SK-N-SH (cell line): ENCODE measurements around the gene ARHGEF7. TPM values are rescaled to one million over a fixed set of nuclear protein-coding genes. Genes with fewer than 3 reads are reported as not detected.

Source experiments
- CTCF ChIA-PET: fragments of 300-600, 350-600 bp; formaldehyde crosslinking; extraction: SDS; loops from one replicate; lab custom pipeline; 2021; lab: Yijun Ruan, JAX
- POLR2A ChIA-PET: fragments of 350-600 bp; sonication (Branson Sonifier 250); formaldehyde crosslinking; extraction: SDS; loops from one replicate; lab custom pipeline; 2020; ENCODE audit warnings: antibody characterized with exemption, inconsistent platforms; lab: Yijun Ruan, JAX
- DNase-seq: peaks from one replicate; pipeline ENCODE4 v3.0.0; 2012
- H2AFZ ChIP-seq: fragments of 200-600 bp; sonication (generic); 2 replicates; pipeline ENCODE4 v1.8.1; 2016; ENCODE audit warnings: antibody characterized with exemption, mild to moderate bottlenecking, low read depth
- H3F3A ChIP-seq: fragments of 200-600 bp; sonication (generic); replicated peaks from 2 replicates; pipeline ENCODE3; 2016; ENCODE audit warnings: antibody characterized with exemption, mild to moderate bottlenecking; ENCODE audit not compliant: insufficient read depth
- H3K27ac ChIP-seq, 2 experiments: fragments of 200-500 bp in 1 of 2; fragments of 200-600 bp in 1 of 2; sonication (Bioruptor generic) in 1 of 2; sonication (generic), shearing (Covaris generic) in 1 of 2; 2 replicates each; pipeline versions ENCODE4 v1.5.1 to v1.6.1; 2014 to 2016; ENCODE audit warnings: low read depth in 2 of 2, inconsistent platforms in 1 of 2, low read length in 1 of 2, mild to moderate bottlenecking in 1 of 2, mixed read lengths in 1 of 2
- H3K27me3 ChIP-seq: fragments of 200-600 bp; sonication (generic), shearing (Covaris generic); 2 replicates; pipeline ENCODE4 v1.6.1; 2016; ENCODE audit warnings: mixed run types; ENCODE audit not compliant: insufficient read depth
- H3K36me3 ChIP-seq, 2 experiments: fragments of 200-500 bp in 1 of 2; fragments of 200-600 bp in 1 of 2; sonication (Bioruptor generic) in 1 of 2; sonication (generic) in 1 of 2; replicated peaks in 1 of 2; 2 replicates each; pipeline versions ENCODE3 to v1.5.1; 2014 to 2016; ENCODE audit warnings: low read length in 1 of 2, mild to moderate bottlenecking in 1 of 2; ENCODE audit not compliant: insufficient read depth in 2 of 2, control insufficient read depth in 1 of 2
- H3K4me1 ChIP-seq, 2 experiments: fragments of 200-500 bp in 1 of 2; fragments of 200-600 bp in 1 of 2; sonication (Bioruptor generic) in 1 of 2; sonication (generic), shearing (Covaris generic) in 1 of 2; 2 replicates each; pipeline versions ENCODE4 v1.5.1 to v1.6.1; 2014 to 2016; ENCODE audit warnings: low read depth in 1 of 2, low read length in 1 of 2, mixed run types in 1 of 2; ENCODE audit not compliant: insufficient read depth in 2 of 2, control insufficient read depth in 1 of 2
- H3K4me2 ChIP-seq: fragments of 200-600 bp; sonication (generic), shearing (Covaris generic); 2 replicates; pipeline ENCODE4 v1.6.1; 2017; ENCODE audit warnings: mixed run types
- H3K4me3 ChIP-seq, 2 experiments: fragments of 200-500 bp in 1 of 2; fragments of 200-600 bp in 1 of 2; sonication (Bioruptor generic) in 1 of 2; sonication (generic), shearing (Covaris generic) in 1 of 2; 2 replicates each; pipeline versions ENCODE4 v1.5.1 to v1.8.1; 2014 to 2016; ENCODE audit warnings: low read depth in 2 of 2, inconsistent platforms in 1 of 2, low read length in 1 of 2, mild to moderate bottlenecking in 1 of 2, mixed read lengths in 1 of 2, moderate library complexity in 1 of 2
- H3K79me2 ChIP-seq: fragments of 200-600 bp; sonication (generic); 2 replicates; pipeline ENCODE4 v1.8.1; 2017; ENCODE audit warnings: mild to moderate bottlenecking; ENCODE audit not compliant: insufficient read depth
- H3K9ac ChIP-seq: fragments of 200-600 bp; sonication (generic); 2 replicates; pipeline ENCODE4 v1.6.1; 2017; ENCODE audit warnings: mixed run types
- H3K9me2 ChIP-seq: fragments of 200-600 bp; sonication (generic); 2 replicates; pipeline ENCODE4 v1.6.1; 2017; ENCODE audit warnings: mixed run types
- H3K9me3 ChIP-seq: fragments of 200-600 bp; sonication (generic); 2 replicates; pipeline ENCODE4 v1.6.1; 2017; ENCODE audit warnings: mixed run types, mild to moderate bottlenecking, moderate library complexity
- H4K20me1 ChIP-seq: fragments of 200-600 bp; sonication (generic); 2 replicates; pipeline ENCODE4 v1.6.1; 2017; ENCODE audit warnings: mild to moderate bottlenecking, mixed run types; ENCODE audit not compliant: insufficient read depth
- ELF1 ChIP-seq: IDR thresholded peaks from 2 replicates; pipeline ENCODE4 v1.4.0; 2012
- FOXJ3 ChIP-seq: sonication (generic); formaldehyde crosslinking; IDR thresholded peaks from 2 replicates; pipeline ENCODE4 v1.5.1; 2020; ENCODE audit warnings: mild to moderate bottlenecking, missing genetic modification reagents
- FOXM1 ChIP-seq: IDR thresholded peaks from 2 replicates; pipeline ENCODE4 v1.4.0; 2012; ENCODE audit warnings: low read depth, mild to moderate bottlenecking
- GABPA ChIP-seq: IDR thresholded peaks from 2 replicates; pipeline ENCODE4 v1.4.0; 2012; ENCODE audit warnings: low read depth, mild to moderate bottlenecking
- GATA2 ChIP-seq: sonication (generic); formaldehyde crosslinking; IDR thresholded peaks from 2 replicates; pipeline ENCODE4 v1.5.0; 2020; ENCODE audit warnings: mild to moderate bottlenecking, missing genetic modification reagents
- JUND ChIP-seq: IDR thresholded peaks from 2 replicates; pipeline ENCODE4 v1.4.0; 2012
- MEF2A ChIP-seq: IDR thresholded peaks from 2 replicates; pipeline ENCODE4 v1.4.0; 2012; ENCODE audit warnings: low read depth, borderline replicate concordance
- MXI1 ChIP-seq: IDR thresholded peaks from 2 replicates; pipeline ENCODE4 v1.6.1; 2012; ENCODE audit warnings: mild to moderate bottlenecking, low read depth, low read length, improper control_type of control experiment
- NRF1 ChIP-seq: IDR thresholded peaks from 2 replicates; pipeline ENCODE4 v1.6.1; 2012; ENCODE audit warnings: low read depth, mild to moderate bottlenecking, low read length
- POLR2AphosphoS5 ChIP-seq: IDR thresholded peaks from 2 replicates; pipeline ENCODE4 v1.6.1; 2012; ENCODE audit warnings: low read depth, low read length
- RCOR1 ChIP-seq: fragments of 150-350 bp; IDR thresholded peaks from 2 replicates; pipeline ENCODE4 v1.6.1; 2017; ENCODE audit warnings: antibody characterized with exemption, low read length
- RXRA ChIP-seq: IDR thresholded peaks from 2 replicates; pipeline ENCODE4 v1.4.0; 2012; ENCODE audit warnings: low read depth, mild to moderate bottlenecking, borderline replicate concordance
- SIN3A ChIP-seq: IDR thresholded peaks from 2 replicates; pipeline ENCODE4 v1.6.1; 2012; ENCODE audit warnings: low read depth, mild to moderate bottlenecking, low read length, moderate library complexity, borderline replicate concordance
- SMC3 ChIP-seq: IDR thresholded peaks from 2 replicates; pipeline ENCODE4 v1.6.1; 2012; ENCODE audit warnings: low read depth, low read length, improper control_type of control experiment
- TAF1 ChIP-seq: IDR thresholded peaks from 2 replicates; pipeline ENCODE4 v1.6.1; 2012; ENCODE audit warnings: low read depth, mild to moderate bottlenecking, low read length, moderate library complexity, borderline replicate concordance
- TCF12 ChIP-seq: IDR thresholded peaks from 2 replicates; pipeline ENCODE4 v1.4.0; 2012
- ZBTB33 ChIP-seq: IDR thresholded peaks from 2 replicates; pipeline ENCODE4 v1.4.0; 2012; ENCODE audit warnings: low read depth, borderline replicate concordance
- WGBS: methylation state at CpG from one replicate; pipeline ENCODE4 v1.1.6; 2017; ENCODE audit warnings: low lambda C conversion rate; 5-methylcytosine and 5-hydroxymethylcytosine counted together
- polyA plus RNA-seq, 3 experiments: library from polyadenylated mRNA; depleted of rRNA; stranded (reverse); fragments of >200 nt; gene quantifications; 2 replicates each; pipeline ENCODE4 v1.2.3, GENCODE V29; 2012
- TF ChIP-seq, protein P1 (sequence below): fragments of 200-600 bp; sonication (generic); IDR thresholded peaks from 2 replicates; pipeline ENCODE4 v1.6.1; 2017; ENCODE audit warnings: antibody characterized with exemption, mild to moderate bottlenecking, moderate library complexity
- TF ChIP-seq, protein P2 (sequence below): IDR thresholded peaks from 2 replicates; pipeline ENCODE4 v1.4.0; 2012; ENCODE audit warnings: low read depth

ARHGEF7 gene
- polyA plus RNA-seq, 1 of the 3 experiments (the other 2 are of a cell fraction): 21.6 TPM

- DNase-seq: no peak
- no peaks in the 10 kb centered on the region; a peak in 1 of 4 replicates for H3K4me1 ChIP-seq
- no peak overlapping the region for H3K27ac ChIP-seq
- H3K4me3 ChIP-seq: no peak overlapping the region
- no peaks in the 10 kb centered on the region for H3K79me2 ChIP-seq
- H3K36me3 ChIP-seq: no peaks in the 10 kb centered on the region
- CTCF ChIA-PET: no interaction called here
- H3K9me3 ChIP-seq: no peaks in the 10 kb centered on the region
- H4K20me1 ChIP-seq: no peaks in the 10 kb centered on the region
- H2AFZ ChIP-seq: no peak overlapping the region
- no peaks in the 10 kb centered on the region for H3K9me2 ChIP-seq
- WGBS: 81% methylated on average over 6 of the region's 6 CpGs
- no peaks in the 10 kb centered on the region for H3F3A ChIP-seq
- POLR2A ChIA-PET: no interaction called here
- no peak for TF ChIP-seq FOXJ3 (CRISPR knock-in tag)
- no peak for TF ChIP-seq TCF12
- TF ChIP-seq RCOR1: no peak
- TF ChIP-seq POLR2AphosphoS5: no peak
- no peak for TF ChIP-seq ELF1
- TF ChIP-seq FOXM1: no peak
- TF ChIP-seq NRF1: no peak
- no peak for TF ChIP-seq MEF2A
- no peak for TF ChIP-seq RXRA
- TF ChIP-seq SMC3: no peak
- TF ChIP-seq MXI1: no peak
- no peak for TF ChIP-seq TAF1
- TF ChIP-seq, protein P1, sequence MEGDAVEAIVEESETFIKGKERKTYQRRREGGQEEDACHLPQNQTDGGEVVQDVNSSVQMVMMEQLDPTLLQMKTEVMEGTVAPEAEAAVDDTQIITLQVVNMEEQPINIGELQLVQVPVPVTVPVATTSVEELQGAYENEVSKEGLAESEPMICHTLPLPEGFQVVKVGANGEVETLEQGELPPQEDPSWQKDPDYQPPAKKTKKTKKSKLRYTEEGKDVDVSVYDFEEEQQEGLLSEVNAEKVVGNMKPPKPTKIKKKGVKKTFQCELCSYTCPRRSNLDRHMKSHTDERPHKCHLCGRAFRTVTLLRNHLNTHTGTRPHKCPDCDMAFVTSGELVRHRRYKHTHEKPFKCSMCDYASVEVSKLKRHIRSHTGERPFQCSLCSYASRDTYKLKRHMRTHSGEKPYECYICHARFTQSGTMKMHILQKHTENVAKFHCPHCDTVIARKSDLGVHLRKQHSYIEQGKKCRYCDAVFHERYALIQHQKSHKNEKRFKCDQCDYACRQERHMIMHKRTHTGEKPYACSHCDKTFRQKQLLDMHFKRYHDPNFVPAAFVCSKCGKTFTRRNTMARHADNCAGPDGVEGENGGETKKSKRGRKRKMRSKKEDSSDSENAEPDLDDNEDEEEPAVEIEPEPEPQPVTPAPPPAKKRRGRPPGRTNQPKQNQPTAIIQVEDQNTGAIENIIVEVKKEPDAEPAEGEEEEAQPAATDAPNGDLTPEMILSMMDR: no peak
- TF ChIP-seq ZBTB33: no peak
- H3K27me3 ChIP-seq: no peaks in the 10 kb centered on the region
- no peak overlapping the region for H3K4me2 ChIP-seq
- no peak overlapping the region for H3K9ac ChIP-seq
Measured at GRCh38 chr13:111314852-111315251, 199.7 kb downstream of the ARHGEF7 start.

GRCh38 chr13:111315347-111315995, 200.4 kb downstream of the ARHGEF7 start:
- Histone ChIP-seq H3K4me3 (no peak overlapping the region), H3K27me3 (no peaks in the 10 kb centered on the region), H3K4me1 (no peaks in the 10 kb centered on the region; a peak in 1 of 4 replicates), H3K9ac (no peak overlapping the region), H3K27ac (no peak overlapping the region), H3K9me2 (no peaks in the 10 kb centered on the region), H3K9me3 (no peaks in the 10 kb centered on the region), H3K4me2 (no peak overlapping the region), H2AFZ (no peak overlapping the region), H3K36me3 (no peaks in the 10 kb centered on the region), H3K79me2 (no peaks in the 10 kb centered on the region), H3F3A (no peaks in the 10 kb centered on the region), H4K20me1 (no peaks in the 10 kb centered on the region)
- no peak for DNase-seq
- CTCF ChIA-PET: no interaction called here
- POLR2A ChIA-PET: no interaction called here
- WGBS: 88% methylated on average over 10 of the region's 15 CpGs
- TF ChIP-seq GABPA (no peak), GATA2 (CRISPR knock-in tag) (no peak), JUND (no peak), SMC3 (no peak), SIN3A (no peak)
- TF ChIP-seq, protein P2, sequence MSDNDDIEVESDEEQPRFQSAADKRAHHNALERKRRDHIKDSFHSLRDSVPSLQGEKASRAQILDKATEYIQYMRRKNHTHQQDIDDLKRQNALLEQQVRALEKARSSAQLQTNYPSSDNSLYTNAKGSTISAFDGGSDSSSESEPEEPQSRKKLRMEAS: no peak
